PC-9 (cell line): ENCODE data around the gene PRAMEF15. TPM values are rescaled to one million over a fixed set of nuclear protein-coding genes. Genes with fewer than 3 reads are reported as not detected.

Source experiments
- total RNA-seq: library from RNA; stranded (reverse); gene quantifications from 2 replicates; pipeline ENCODE4 v1.2.3, GENCODE V29; 2021

PRAMEF15 gene
- total RNA-seq, 1 experiment from 2014 or later: not detected

Other genes with a start within 250 kb of the PRAMEF15 start
- not detected in 2 replicates for gene PRAMEF25, start 244.8 kb upstream of the PRAMEF15 start, total RNA-seq
- not detected in 2 replicates for gene HNRNPCL2, start 198.7 kb upstream of the PRAMEF15 start, total RNA-seq
- not detected in 2 replicates for gene PRAMEF26, start 159.6 kb upstream of the PRAMEF15 start, total RNA-seq
- not detected in 2 replicates for gene HNRNPCL4, start 149.9 kb upstream of the PRAMEF15 start, total RNA-seq
- not detected in 2 replicates for gene PRAMEF9, start 143.7 kb upstream of the PRAMEF15 start, total RNA-seq
- gene PRAMEF13, start 114.2 kb upstream of the PRAMEF15 start, total RNA-seq: not detected in 2 replicates
- not detected in 2 replicates for gene PRAMEF18, start 89.4 kb upstream of the PRAMEF15 start, total RNA-seq
- gene PRAMEF5, start 61.4 kb upstream of the PRAMEF15 start, total RNA-seq: not detected in 2 replicates
- not detected in 2 replicates for gene PRAMEF8, start 30.4 kb upstream of the PRAMEF15 start, total RNA-seq
- gene PRAMEF33, start 12.0 kb upstream of the PRAMEF15 start, total RNA-seq: not detected in 2 replicates
- gene PRAMEF14, start 31.6 kb downstream of the PRAMEF15 start, total RNA-seq: not detected in 2 replicates
- not detected in 2 replicates for gene PRAMEF19, start 56.4 kb downstream of the PRAMEF15 start, total RNA-seq
- not detected in 2 replicates for gene PRAMEF17, start 74.1 kb downstream of the PRAMEF15 start, total RNA-seq
- gene PRAMEF20, start 94.9 kb downstream of the PRAMEF15 start, total RNA-seq: not detected in 2 replicates
- not detected in 2 replicates for gene LRRC38, start 198.4 kb downstream of the PRAMEF15 start, total RNA-seq